GM19467 (cell line): ENCODE measurements around the gene PHPT1.
A peak's percentile ranks its signal among the peaks of the same experiment; 100 is the strongest.
"Not testable (repeated sequence)": the region's sequence is repeated elsewhere in the genome, so short reads cannot be mapped to it uniquely, and the experiment has no call there.

Experiments
- ATAC-seq: cut with Tn5 transposase; IDR thresholded peaks from one replicate; pipeline ENCODE4 v1.9.1; 2021; ENCODE audit warnings: mild to moderate bottlenecking, moderate library complexity; ENCODE audit not compliant: unreplicated experiment

Gene PHPT1

DNA sequence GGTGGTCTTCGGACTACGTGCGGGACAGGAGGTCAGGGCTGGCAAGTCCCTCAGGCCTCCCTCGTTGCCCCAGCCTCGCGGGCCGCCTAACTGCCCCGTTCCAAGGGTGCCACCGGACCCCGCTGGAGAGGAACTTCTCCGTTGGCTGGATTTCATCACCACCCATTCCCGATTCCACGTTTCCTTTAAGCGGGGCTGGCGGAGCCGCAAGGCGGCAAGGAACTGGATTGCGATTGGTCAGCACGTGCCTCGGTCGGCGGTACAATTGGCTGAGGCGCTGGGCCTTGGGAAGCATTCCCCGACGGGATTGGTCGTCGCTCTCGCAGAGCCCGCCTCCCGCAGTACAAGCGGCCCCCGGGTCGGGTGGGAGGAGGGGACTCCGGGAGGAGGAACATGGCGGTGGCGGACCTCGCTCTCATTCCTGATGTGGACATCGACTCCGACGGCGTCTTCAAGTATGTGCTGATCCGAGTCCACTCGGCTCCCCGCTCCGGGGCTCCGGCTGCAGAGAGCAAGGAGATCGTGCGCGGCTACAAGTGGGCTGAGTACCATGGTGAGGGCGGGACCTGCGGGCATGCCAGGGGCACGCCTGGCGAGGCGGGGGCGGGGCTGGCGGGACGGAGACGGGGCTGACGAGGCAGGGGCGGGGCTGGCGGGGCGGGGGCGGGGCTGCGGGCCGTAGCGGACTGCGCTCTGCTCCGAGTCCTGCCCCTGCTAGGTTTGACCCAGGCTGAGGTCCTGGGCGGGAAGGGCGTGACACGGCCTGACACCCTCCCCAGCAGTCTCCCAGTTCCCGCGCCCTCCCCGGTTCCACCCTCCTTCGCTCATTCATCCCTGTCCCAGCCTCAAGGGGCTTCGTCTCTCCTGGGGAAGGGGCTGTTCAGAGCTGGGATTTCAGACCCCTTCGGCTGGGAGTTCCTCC is at the start of gene PHPT1:
PHPT1 (plus strand) TSS at position 372 of the 922 bp plus-strand sequence; CDS start at position 394, 22 bp downstream.
- peak; percentile 81 for ATAC-seq

DNA sequence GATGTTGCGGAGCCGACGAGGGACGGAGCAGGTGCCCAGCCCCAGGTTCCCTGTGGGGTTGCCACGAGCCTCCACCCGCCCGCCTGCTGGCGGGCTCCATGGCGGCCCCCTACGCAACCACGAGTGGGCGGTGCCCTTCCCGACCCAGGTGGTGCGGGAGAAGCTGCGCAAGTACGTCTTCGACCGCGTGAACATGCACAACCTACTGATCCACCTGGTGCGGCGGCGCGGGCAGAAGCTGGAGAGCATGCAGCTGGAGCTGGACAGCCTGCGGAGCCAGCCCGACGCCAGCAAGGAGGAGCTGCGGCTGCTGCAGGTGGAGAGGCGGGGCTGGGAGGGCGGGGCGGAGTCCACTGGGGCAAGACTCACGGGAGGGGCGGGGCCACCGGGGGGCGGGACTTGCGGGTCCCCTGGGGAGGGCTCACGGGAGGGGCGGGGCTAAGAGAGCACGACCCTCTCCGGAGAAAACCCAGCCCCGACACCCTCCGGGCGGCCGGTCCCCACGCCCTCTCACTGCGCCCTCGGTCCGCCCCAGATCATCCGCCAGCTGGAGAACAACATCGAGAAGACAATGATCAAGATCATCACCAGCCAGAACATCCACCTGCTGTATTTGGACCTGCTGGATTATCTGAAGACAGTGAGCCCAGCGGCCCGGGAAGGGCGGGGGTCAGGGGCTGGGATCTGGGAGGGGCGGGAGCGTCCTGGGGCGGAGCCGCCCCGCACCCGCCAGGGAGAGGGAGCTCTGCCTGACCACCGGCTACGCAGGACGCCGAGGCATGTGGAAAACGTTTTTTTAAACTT is 49.2 kb upstream of the PHPT1 start:
- no peak for ATAC-seq

DNA sequence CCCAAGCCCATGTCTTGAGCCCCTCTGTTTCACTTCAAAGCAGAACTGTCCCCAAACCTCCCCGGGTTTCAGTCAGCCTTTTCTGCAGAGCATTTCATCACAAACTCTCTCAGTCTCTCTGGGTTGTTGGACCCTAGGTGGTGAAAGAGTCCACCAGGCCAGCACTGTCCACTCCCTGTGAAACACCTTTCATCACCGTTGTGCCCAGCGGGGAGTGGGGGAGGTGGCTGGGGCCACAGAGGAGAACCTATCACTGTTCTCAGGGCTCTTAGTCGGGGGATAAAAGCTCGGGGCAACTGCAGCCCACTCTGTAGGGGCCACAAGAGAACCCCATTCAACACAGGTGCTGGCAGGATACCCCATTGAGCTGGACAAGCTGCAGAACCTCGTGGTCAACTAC is 46.9 kb upstream of the PHPT1 start:
- ATAC-seq = no peak

DNA sequence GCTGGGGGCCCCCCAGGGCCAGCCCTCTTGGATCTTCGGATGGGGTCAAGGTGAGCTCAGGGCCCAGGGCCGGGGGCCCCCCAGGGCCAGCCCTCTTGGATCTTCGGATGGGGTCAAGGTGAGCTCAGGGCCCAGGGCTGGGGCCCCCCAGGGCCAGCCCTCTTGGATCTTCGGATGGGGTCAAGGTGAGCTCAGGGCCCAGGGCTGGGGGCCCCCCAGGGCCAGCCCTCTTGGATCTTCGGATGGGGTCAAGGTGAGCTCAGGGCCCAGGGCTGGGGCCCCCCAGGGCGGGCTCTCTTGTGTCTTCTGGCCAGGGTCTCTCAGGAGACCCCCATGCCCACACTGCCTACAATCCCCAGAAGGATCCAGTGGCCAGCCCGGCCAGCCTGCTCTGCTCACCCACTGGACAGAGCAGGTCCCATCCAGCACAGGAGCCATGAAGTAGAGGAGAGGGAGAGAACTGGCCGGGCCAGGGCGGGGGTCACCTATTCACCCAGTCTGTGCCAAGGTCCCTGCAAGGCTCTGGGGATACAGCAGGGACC is 46.1 kb upstream of the PHPT1 start:
- ATAC-seq = not testable (repeated sequence)

DNA sequence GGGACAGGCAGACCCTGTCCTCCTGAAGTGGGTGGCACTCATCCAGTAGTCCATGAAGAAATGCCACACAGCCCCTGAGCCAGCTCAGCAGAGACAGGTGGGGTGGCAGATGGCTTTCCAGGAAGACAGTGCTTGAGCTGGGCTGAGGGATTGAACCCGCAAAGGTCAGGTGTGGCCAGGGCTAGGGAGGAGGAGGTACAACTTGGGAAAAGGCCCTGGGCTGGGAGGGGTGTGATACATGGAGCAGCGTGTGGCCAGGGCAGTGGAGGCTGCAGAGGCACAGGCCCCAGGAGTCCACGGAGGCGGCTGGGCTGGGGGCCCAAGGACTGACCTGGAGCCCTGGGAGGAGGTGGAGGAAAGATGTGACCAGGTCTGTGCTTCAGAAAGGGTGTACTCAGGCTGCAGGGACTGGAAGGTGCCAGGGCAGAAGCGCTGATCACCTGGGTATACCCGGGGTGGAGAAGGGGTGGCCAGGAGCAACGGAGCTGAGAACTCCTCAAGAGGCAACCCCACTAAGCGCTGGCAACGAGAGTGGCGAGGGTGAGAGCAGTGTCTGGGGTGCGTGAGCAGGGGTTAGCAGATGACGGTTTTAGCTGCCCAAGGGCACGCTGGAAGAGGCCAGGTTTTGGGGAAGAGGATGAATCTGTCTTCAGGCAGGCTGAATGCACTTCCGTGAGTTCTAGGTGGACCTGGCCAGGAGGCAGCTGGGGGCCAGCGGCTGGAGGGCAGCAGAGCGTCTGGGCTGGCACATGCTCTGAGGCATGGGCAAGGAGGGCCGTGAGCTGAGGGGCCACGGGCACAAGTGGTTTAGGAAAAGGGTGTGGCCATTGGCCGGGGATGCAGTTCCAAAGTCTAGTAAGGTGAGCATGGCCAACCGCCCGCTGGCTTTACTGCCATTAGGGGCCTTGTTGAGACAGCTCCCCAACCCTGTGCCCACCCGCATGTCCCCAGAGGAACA is 45.4 kb upstream of the PHPT1 start:
- ATAC-seq = no peak

DNA sequence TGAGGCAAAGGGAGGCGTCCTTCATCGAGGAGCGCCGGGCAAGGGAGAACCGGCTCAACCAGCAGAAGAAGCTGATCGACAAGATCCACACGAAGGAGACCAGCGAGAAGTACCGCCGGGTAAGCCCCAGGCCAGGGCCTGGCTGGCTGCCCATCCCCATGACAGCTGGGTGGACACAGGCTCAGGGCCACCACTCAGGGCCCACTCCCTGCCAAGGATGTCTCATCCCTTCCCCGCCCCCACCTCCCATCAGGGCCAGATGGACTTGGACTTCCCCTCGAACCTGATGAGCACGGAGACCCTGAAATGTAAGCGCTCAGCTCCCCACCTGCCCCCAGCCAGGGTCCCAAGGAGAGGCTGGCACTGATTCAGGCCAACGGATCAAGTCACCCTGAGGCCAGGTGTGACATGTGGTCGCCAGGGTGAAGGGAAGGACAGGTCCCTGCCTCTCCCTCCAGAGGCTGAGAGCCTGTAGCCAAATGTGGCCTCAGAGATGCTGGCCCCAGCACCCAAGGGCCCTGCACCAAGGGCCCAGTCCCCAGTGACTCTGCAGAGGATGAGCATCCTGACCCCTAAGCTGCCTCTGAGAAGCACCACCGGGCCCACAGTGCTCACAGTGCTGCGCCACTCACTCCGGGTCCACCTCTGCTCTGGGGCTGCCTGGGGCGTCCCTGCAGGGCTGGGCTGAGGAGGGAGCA is 44.6 kb upstream of the PHPT1 start:
- no peak for ATAC-seq

DNA sequence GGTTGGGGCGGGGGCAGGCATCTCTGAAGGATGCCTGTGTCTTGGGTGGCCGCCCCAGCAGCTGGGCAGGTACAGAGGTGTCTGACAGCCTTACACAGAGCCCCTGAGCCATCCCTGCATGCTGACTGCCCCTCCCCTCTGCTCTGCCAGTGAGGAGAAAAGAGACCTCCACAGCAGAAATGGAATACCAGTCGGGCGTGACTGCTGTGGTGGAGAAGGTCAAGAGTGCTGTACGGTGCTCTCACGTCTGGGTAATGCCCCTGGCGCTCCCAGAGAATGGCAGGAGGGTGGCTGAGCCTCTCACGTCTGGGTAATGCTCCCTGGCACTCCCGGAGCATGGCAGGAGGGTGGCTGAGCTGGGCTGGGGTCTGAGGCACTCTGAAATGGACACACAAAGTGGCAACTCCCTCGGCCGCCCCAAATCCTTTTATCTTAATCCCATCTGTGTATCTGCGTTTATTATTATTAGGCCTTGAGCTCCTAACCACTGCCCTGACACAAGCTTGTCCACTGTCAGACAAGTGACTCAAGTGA is 43.9 kb upstream of the PHPT1 start:
- ATAC-seq = no peak

DNA sequence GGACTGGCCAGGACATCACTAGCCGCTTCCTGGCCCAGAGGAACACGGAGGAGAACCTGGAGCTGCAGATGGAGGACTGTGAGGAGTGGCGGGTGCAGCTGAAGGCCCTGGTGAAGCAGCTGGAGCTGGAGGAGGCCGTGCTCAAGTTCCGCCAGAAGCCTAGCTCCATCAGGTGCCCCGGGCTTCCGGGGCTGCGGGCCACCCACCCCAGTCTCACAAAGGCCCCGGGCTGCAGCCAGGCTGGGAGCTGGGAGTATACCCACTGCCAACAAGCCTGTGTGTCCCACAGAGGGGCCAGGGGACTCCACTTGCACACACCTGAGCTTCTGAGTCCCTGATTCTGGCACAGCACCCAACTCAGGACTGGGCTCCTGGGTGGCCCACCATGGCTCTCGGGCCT is 43.1 kb upstream of the PHPT1 start:
- ATAC-seq = no peak

DNA sequence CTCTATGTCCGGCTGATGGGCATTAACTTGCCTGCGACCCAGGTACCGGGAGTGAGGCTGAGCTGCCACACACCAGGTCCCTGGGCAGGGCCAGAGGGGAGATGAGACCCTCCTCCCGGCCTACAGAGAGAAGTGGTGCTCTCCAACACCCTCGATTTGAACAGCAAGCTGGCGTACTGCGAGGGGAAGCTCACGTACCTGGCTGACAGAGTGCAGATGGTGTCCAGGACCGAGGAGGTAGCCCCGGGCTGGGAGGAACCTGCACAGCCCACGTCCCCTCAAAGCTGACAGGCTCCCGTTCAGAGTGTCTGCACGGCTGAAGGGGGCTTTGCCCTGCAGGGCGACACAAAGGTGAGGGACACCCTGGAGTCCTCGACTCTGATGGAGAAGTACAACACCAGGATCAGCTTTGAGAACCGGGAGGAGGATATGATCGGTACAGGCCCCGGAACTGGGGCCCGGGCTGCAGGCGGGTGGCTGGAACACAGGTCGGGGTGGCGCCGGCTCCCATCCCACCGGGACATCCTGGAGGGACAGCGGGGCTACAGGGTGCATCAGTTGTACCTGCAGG is 42.5 kb upstream of the PHPT1 start:
- ATAC-seq = no peak

DNA sequence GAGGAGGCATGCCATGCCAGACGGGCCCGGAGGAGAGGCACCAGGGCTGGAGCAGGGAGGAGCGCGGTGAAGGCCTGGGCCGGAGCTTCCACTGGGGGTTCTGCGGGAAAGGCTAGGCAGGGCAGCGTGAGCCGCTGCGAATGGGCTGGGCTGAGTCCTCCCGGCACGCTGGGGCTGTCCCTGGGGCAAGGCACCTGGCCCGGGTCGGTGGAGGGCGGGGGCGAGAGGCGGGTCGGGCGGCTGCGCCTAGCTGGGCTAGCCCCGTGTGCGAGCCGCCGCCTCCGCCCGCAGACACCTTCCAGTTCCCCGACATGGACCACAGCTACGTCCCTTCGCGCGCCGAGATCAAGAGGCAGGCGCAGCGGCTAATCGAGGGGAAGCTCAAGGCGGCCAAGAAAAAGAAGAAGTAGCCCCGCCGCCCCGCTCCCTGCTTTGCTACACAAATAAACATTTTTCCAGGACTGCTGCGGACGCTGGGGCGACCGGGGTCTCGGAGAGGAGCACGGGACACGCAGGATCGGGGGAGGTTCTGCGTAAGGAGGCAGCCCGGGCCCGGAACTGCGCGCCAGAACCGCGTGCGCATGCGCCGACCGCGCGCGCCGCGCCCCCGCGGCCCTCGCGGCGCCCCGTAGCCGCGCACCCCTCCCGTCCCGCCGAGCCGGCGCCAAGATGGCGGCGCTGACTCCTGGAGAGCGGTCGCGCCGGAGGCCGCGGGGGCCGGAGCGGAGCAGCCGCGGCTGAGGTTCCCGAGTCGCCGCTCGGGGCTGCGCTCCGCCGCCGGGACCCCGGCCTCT is 41.7 kb upstream of the PHPT1 start, which contains the start of gene RABL6:
RABL6 (plus strand) TSS at position 668 of the 794 bp plus-strand sequence. CDS start 249 bp downstream, outside the sequence.
- ATAC-seq = peak; percentile 56

DNA sequence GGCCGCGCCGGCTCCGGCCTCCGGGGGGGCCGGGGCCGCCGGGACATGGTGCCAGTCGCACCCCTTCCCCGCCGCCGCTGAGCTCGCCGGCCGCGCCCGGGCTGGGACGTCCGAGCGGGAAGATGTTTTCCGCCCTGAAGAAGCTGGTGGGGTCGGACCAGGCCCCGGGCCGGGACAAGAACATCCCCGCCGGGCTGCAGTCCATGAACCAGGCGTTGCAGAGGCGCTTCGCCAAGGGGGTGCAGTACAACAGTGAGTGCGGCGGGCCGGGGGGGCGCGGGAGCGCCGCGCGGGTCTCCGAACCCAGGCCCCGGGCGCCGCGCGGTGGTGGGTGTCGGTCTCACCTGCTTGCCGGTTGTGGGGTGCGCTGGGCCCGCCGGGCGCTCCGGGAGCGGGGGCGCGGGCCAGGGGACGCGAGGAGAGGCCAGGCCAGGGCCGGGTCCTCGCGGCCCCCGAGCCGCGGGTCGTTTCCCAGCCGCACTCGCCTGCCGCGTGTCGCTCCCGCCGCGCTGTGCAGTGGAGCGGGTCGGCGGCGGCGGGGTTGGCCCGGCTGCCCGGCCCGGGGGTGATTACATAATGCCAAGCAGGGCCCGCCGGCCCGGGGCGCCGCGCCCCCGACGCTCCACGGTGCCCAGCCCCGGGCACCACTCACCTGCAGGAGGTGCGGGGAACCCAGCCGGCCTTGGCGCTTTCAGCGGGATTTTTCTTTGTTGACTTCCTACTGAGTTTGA is 41.0 kb upstream of the PHPT1 start:
- ATAC-seq = peak; percentile 35

DNA sequence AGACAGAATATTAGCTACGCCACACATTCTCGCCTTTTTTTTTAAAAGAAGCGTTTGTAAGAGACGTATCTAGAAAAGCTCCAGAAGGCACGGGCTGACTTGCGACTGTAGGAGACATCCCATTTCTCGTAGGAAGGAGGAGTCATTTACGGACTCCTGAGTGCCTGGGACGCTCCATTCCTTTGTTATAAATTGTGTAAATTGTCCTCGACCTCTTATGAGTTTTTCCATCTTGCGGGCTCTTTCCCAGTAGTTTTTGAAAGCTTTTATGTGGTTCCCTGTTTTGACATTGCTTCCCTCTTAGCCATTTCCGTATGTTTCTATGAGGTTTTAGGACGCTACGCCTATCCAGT is 40.4 kb upstream of the PHPT1 start:
- no peak for ATAC-seq

DNA sequence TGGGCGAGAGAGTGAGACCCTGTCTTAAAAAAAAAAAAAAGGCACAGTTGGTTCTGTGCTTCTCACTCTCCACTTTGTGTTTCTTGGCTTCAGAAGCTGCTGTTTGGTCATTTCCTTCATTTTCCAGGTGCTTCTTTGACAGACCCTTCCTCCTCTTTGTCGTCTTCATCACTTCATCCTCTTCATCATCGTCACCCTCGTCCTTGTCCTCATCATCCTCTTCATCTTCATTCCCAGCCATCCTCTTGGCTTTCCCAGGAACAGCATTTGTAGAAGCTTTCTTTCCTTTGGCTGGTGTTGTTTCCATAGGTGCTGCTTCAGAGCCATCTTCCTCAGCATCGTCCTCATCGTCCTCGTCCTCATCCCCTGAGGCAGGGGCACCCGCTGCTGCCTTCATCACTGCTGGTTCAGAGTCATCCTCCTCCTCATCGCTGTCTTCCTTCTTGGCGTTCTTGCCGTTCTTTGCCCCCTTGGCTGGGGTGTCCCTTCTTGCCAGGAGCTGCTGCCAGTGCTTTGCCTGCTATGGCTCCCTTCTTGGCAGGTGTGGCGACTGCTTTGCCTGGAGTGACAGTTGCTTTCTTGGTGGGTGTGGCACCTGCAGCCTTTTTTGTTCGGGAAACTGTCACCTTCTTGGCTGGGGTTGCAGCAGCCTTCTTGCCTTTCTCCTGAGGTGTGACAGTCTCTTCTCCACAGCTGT is 34.3 kb upstream of the PHPT1 start:
- ATAC-seq = no peak

DNA sequence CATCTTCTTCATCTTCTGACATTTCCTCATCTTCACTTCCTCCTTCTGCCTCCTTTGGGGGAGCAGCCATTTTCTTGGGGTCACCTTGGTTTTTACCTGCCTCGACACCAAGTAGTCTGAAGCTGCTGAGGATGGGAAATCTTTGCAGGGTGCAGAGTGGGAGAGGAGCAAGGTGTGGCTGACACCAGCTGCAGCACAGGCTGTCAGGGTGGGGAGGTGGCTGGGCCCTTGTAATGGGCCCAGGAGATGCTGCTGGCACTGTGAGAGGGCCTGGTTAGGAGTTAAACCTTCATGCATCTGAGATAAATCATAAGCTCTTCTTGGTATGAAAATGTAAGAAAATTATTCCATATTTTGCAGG is 33.8 kb upstream of the PHPT1 start:
- no peak for ATAC-seq

DNA sequence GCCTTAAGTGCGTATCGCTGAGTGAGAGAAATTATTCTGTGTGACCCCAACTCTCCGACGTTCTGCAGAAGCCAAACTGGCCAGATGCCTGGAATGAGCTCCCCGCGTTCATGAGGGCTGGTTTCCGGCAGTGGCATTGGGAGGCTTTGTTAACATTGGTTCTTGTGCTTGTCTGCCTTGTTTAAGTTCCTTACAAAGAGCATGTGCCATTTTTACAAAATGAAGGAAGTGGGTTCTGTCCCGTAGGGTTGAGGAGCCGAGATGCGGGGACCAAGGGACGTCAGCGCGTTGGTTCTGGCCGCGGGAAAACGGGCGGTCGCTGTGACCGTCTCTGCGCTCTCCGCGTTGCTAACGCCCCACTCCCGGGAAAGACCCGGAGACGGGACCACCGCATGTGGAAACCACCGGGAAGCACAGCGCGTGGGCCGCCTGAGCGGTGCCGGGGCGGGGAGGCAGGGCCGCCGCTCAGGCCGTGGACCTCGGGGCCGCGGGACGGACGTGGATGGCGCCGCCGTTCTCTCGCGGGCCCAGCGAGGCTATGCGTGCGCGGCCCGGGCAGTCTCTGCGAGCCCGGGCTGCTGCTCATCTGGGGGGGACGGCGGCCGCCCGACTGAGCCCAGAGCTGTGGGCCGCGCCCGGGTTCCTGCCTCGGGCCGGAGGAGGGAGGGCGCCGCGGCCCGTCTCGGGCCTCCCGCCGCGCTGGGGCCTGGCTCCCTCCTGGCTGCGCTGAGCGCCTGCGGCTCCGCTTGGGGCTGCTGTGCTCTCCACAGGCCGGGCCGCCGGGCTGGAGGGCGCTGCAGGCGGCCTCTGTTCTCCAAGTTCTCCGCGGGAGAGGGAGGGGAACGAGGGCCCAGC is 28.0 kb upstream of the PHPT1 start:
- no peak for ATAC-seq

DNA sequence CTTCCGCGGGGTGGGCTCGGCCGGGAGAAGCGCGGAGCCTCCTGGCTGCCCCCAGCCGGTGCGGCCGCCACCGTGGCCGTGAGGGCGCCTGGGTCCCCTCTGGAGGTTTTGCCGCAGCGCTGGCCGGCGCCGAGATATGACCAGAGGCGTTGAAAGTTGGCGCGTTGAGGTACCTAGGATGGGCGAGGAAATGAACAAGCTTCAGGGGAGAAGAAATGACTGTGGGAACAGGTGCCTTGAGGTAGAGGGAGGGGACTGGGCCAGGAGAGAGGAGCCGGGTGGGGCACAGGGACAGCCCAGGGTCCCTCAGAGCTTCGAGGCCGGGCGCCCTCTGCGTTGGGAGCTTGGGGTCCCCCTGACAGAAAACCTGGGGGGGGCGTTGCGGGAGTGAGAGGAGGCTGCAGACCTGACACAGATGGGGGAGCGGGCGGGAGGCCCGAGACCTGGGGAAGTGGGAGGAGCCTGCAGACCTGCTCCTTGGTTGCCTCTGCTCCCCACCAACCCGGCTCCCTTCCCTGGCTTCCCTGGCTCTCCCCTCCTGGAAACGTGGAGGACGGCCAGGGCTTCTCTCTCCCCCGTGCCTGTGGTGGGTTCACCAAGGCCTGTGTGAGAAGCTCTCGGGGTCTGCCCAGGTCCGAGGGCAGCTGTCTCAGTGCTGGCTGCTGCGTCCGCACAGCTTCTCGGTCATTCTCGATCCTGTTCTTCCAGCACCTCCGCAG is 27.2 kb upstream of the PHPT1 start:
- no peak for ATAC-seq
